ENCODE results near the gene CWF19L2. TPM values are rescaled to one million over a fixed set of nuclear protein-coding genes. Genes with fewer than 3 reads are reported as not detected.

Gene CWF19L2
- total RNA-seq, 1 donor from 2014 or later = 36.3 TPM

DNA sequence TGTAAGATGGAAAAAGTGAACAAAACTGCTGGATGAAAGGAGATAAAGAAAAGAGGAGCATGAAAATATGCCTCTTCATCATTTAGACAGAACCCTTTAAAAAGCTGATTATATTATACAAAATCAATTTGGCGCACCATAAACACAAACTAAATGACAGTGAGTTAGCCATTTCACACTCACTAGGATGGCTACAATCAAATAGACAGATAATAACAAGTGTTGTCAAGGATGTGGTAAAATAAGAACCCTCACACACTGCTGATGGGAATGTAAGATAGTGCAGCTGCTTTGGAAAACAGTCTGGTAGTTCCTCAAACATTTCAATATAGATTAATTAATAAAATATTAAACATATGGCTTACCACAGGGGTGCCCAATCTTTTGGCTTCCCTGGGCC, 99.7 kb downstream of the CWF19L2 start:
- Histone ChIP-seq H3F3A (ENCODE audit: low read depth) (no peaks in the 10 kb centered on the region), H3K36me3 (no peaks in the 10 kb centered on the region), H3K4me3 (no peak overlapping the region), H3K4me1 (no peaks in the 10 kb centered on the region), H4K20me1 (ENCODE audit: low read depth) (no peaks in the 10 kb centered on the region), H3K27ac (no peak overlapping the region), H2AFZ (replicated peaks) (no peak overlapping the region), H3K79me2 (ENCODE audit: low read depth) (no peaks in the 10 kb centered on the region), H3K9ac (no peak overlapping the region), H3K4me2 (no peak overlapping the region), H3K27me3 (no peaks in the 10 kb centered on the region), H3K9me3 (ENCODE audit: low read depth) (no peaks in the 10 kb centered on the region)
- H3K27ac Mint-ChIP-seq = no peak overlapping the region
- no peak overlapping the region for H3K4me3 Mint-ChIP-seq
- peaks cover 19% of the 10 kb centered on the region for H3K36me3 Mint-ChIP-seq
- TF ChIP-seq EZH2phosphoT487 (IDR thresholded peaks at IDR 0.05) (no peak), EZH2 (IDR thresholded peaks at IDR 0.05) (no peak)
- TF ChIP-seq, protein P1, sequence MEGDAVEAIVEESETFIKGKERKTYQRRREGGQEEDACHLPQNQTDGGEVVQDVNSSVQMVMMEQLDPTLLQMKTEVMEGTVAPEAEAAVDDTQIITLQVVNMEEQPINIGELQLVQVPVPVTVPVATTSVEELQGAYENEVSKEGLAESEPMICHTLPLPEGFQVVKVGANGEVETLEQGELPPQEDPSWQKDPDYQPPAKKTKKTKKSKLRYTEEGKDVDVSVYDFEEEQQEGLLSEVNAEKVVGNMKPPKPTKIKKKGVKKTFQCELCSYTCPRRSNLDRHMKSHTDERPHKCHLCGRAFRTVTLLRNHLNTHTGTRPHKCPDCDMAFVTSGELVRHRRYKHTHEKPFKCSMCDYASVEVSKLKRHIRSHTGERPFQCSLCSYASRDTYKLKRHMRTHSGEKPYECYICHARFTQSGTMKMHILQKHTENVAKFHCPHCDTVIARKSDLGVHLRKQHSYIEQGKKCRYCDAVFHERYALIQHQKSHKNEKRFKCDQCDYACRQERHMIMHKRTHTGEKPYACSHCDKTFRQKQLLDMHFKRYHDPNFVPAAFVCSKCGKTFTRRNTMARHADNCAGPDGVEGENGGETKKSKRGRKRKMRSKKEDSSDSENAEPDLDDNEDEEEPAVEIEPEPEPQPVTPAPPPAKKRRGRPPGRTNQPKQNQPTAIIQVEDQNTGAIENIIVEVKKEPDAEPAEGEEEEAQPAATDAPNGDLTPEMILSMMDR (IDR thresholded peaks at IDR 0.05) = no peak
- H3K4me1 Mint-ChIP-seq = no peaks in the 10 kb centered on the region
- no peak for DNase-seq (ENCODE audit: low spot score)
- peaks cover 3% of the 10 kb centered on the region for H3K9me3 Mint-ChIP-seq
- H3K27me3 Mint-ChIP-seq (ENCODE audit: insufficient read depth, low read depth) = no peaks in the 10 kb centered on the region

DNA sequence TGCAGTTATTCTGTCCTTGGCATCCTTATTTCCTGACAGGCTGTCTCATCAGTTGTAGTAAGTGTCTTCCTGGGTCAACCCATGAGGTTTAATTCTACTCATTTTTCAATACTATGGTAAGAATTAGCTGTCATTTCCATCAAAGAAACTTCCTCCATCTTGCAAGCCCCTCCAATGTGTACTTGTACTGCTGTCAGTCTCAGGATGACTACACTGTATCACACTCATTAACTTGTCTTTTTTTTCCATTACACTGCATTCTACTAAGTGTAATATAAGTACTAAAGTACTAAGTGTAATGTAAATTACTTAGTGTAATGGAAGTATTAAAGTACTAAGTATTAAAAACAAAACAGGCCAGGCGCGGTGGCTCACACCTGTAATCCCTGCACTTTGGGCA, 102.8 kb downstream of the CWF19L2 start:
- Histone ChIP-seq H2AFZ (replicated peaks) (no peak overlapping the region), H3K9ac (no peak overlapping the region), H3K9me3 (ENCODE audit: low read depth) (no peaks in the 10 kb centered on the region), H3K4me1 (no peaks in the 10 kb centered on the region), H3K4me3 (no peak overlapping the region), H3F3A (ENCODE audit: low read depth) (no peaks in the 10 kb centered on the region), H3K27me3 (no peaks in the 10 kb centered on the region), H3K36me3 (no peaks in the 10 kb centered on the region), H3K4me2 (no peak overlapping the region), H4K20me1 (ENCODE audit: low read depth) (no peaks in the 10 kb centered on the region), H3K27ac (no peak overlapping the region), H3K79me2 (ENCODE audit: low read depth) (no peaks in the 10 kb centered on the region)
- Mint-ChIP-seq H3K27ac (no peak overlapping the region), H3K4me3 (no peak overlapping the region), H3K36me3 (peaks cover 14% of the 10 kb centered on the region), H3K9me3 (no peaks in the 10 kb centered on the region), H3K4me1 (no peaks in the 10 kb centered on the region), H3K27me3 (ENCODE audit: insufficient read depth, low read depth) (no peaks in the 10 kb centered on the region)
- TF ChIP-seq EZH2phosphoT487 (IDR thresholded peaks at IDR 0.05) (no peak), EZH2 (IDR thresholded peaks at IDR 0.05) (no peak)
- TF ChIP-seq, protein P1 (IDR thresholded peaks at IDR 0.05) = no peak
- DNase-seq (ENCODE audit: low spot score) = no peak

DNA sequence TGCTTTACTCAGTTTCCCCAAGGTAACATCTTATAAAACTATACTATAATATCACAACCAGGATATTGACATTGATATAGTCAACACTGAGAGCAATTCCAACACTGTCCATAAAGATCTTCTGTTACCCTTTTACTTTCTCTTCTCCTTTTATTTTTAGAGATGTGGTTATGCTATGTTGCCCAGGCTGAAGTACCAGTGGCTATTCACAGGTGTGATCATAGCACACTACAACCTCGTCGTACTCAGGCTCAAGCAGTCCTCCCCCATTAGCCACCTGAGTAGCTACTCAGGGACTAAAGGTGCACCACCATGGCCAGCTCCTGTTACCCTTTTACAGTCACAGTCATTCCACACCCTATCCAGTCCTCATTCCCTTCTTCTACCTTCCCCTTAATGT, 119.7 kb downstream of the CWF19L2 start:
- Histone ChIP-seq H3K4me3 (no peak overlapping the region), H3K27me3 (no peaks in the 10 kb centered on the region), H3K4me1 (peaks cover 4% of the 10 kb centered on the region), H3K9ac (no peak overlapping the region), H2AFZ (replicated peaks) (no peak overlapping the region), H3K79me2 (ENCODE audit: low read depth) (no peaks in the 10 kb centered on the region), H3K4me2 (no peak overlapping the region), H3K9me3 (ENCODE audit: low read depth) (no peaks in the 10 kb centered on the region), H3K27ac (no peak overlapping the region), H4K20me1 (ENCODE audit: low read depth) (no peaks in the 10 kb centered on the region), H3F3A (ENCODE audit: low read depth) (no peaks in the 10 kb centered on the region), H3K36me3 (peaks cover 3% of the 10 kb centered on the region)
- H3K4me1 Mint-ChIP-seq = no peaks in the 10 kb centered on the region
- no peaks in the 10 kb centered on the region for H3K9me3 Mint-ChIP-seq
- no peak for DNase-seq (ENCODE audit: low spot score)
- H3K27ac Mint-ChIP-seq = no peak overlapping the region
- H3K36me3 Mint-ChIP-seq = peaks cover 2% of the 10 kb centered on the region
- H3K4me3 Mint-ChIP-seq = no peak overlapping the region
- no peaks in the 10 kb centered on the region for H3K27me3 Mint-ChIP-seq (ENCODE audit: insufficient read depth, low read depth)
- no peak for TF ChIP-seq EZH2phosphoT487 (IDR thresholded peaks at IDR 0.05)
- TF ChIP-seq EZH2 (IDR thresholded peaks at IDR 0.05) = no peak
- TF ChIP-seq, protein P1 (IDR thresholded peaks at IDR 0.05) = no peak

Data from neural progenitor cell (in vitro differentiated cells).